GM23248 (cell line): Measurements from ENCODE around the gene DLST.

Source experiments
- EZH2 ChIP-seq: fragments of 200-600 bp; sonication (generic); IDR thresholded peaks from 2 replicates; pipeline ENCODE4 v1.6.1; 2018; ENCODE audit warnings: antibody characterized with exemption, mild to moderate bottlenecking; ENCODE audit not compliant: insufficient read depth, poor library complexity, severe bottlenecking
- EZH2phosphoT487 ChIP-seq: fragments of 200-600 bp; sonication (generic); IDR thresholded peaks from 2 replicates; pipeline ENCODE4 v1.6.1; 2018; ENCODE audit warnings: antibody characterized with exemption, moderate library complexity, mild to moderate bottlenecking, low read depth; ENCODE audit not compliant: insufficient read depth

- TF ChIP-seq EZH2, result no peak
- TF ChIP-seq EZH2phosphoT487, result no peak
Measured at GRCh38 chr14:74937171-74937570, 55.5 kb downstream of the DLST start.
